Osteoblast (primary cell): ENCODE results near the gene GABPB1. TPM values are rescaled to one million over a fixed set of nuclear protein-coding genes. Genes with fewer than 3 reads are reported as not detected.

Source experiments
- DNase-seq: peaks from one replicate; pipeline ENCODE4 v3.0.0; 2011; ENCODE audit warnings: low spot score, mixed read lengths; ENCODE audit not compliant: insufficient read length; ENCODE audit errors: missing footprints
- H2AFZ ChIP-seq: 2 replicates; pipeline ENCODE4 v1.6.0; 2011; ENCODE audit warnings: mild to moderate bottlenecking, low read length
- H3K27ac ChIP-seq: 2 replicates; pipeline ENCODE4 v1.5.1; 2011; ENCODE audit warnings: mild to moderate bottlenecking, low read depth, low read length, moderate library complexity
- H3K27me3 ChIP-seq: 2 replicates; pipeline ENCODE4 v1.6.0; 2012; ENCODE audit warnings: mild to moderate bottlenecking, control low read depth, inconsistent platforms, low read length, moderate library complexity; ENCODE audit not compliant: insufficient read depth
- H3K36me3 ChIP-seq: 2 replicates; pipeline ENCODE4 v1.5.1; 2011; ENCODE audit warnings: mild to moderate bottlenecking, low read length, control low read depth, moderate library complexity; ENCODE audit not compliant: insufficient read depth
- H3K4me1 ChIP-seq: 2 replicates; pipeline ENCODE4 v1.5.1; 2011; ENCODE audit warnings: mild to moderate bottlenecking, low read length, control low read depth, moderate library complexity; ENCODE audit not compliant: insufficient read depth
- H3K4me2 ChIP-seq: 2 replicates; pipeline ENCODE4 v1.6.0; 2011; ENCODE audit warnings: mild to moderate bottlenecking, low read length; ENCODE audit not compliant: insufficient read depth
- H3K4me3 ChIP-seq: fragments of 200-600 bp; sonication (generic); 3 replicates; pipeline ENCODE4 v1.5.1; 2012; ENCODE audit warnings: mild to moderate bottlenecking, low read length, inconsistent platforms; ENCODE audit not compliant: insufficient read depth
- H3K79me2 ChIP-seq: 2 replicates; pipeline ENCODE4 v1.6.0; 2012; ENCODE audit warnings: mild to moderate bottlenecking, low read length, control low read depth, inconsistent platforms; ENCODE audit not compliant: insufficient read depth
- H3K9me3 ChIP-seq: 2 replicates; pipeline ENCODE4 v1.5.1; 2011; ENCODE audit warnings: low read depth, low read length, control low read depth
- H4K20me1 ChIP-seq: 2 replicates; pipeline ENCODE4 v1.6.0; 2012; ENCODE audit warnings: mild to moderate bottlenecking, low read length, control low read depth; ENCODE audit not compliant: insufficient read depth
- CTCF ChIP-seq: IDR thresholded peaks from 2 replicates; pipeline ENCODE4 v1.5.1; 2011; ENCODE audit warnings: mild to moderate bottlenecking, low read depth, low read length, moderate library complexity; ENCODE audit errors: extremely low read depth
- total RNA-seq: library from RNA; depleted of rRNA; stranded (reverse); fragments of >200 nt; gene quantifications from 2 replicates; pipeline ENCODE4 v1.2.3, GENCODE V29; 2012

GABPB1 gene
- total RNA-seq, 1 donor = 44.9 TPM

DNA sequence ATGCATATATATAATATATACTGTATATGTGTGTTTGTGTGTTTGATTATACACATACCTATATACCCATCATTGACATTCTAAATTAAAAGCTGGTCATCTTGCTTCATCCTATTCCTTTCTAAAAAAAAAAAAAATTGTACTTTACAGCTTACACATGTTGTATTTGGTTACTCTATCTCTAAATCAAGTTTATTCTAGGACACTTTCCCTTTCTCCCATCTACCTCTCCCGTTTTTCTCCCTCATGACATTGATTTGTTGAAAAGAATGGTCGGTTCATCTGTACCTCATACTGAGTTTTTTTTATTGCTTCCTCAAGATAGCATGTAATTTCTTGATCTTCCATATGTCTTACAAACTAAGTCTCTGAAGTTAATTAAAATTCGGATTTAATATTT is 26.9 kb downstream of the GABPB1 start:
- no peaks in the 10 kb centered on the region for H4K20me1 ChIP-seq
- no peaks in the 10 kb centered on the region for H3K9me3 ChIP-seq
- H3K4me1 ChIP-seq = no peaks in the 10 kb centered on the region
- no peak for DNase-seq
- H3K4me3 ChIP-seq = no peak overlapping the region
- no peak overlapping the region for H3K4me2 ChIP-seq
- no peak overlapping the region for H2AFZ ChIP-seq
- TF ChIP-seq CTCF = no peak
- no peak overlapping the region for H3K27ac ChIP-seq
- no peaks in the 10 kb centered on the region for H3K27me3 ChIP-seq
- H3K79me2 ChIP-seq = peaks cover 13% of the 10 kb centered on the region
- no peaks in the 10 kb centered on the region for H3K36me3 ChIP-seq

GRCh38 chr15:50321680-50322210 is 33.3 kb downstream of the GABPB1 start:
- Histone ChIP-seq H3K4me3 (no peak overlapping the region), H3K9me3 (no peaks in the 10 kb centered on the region), H3K36me3 (no peaks in the 10 kb centered on the region), H3K79me2 (peaks cover 11% of the 10 kb centered on the region), H3K4me2 (no peak overlapping the region), H2AFZ (no peak overlapping the region), H3K27me3 (no peaks in the 10 kb centered on the region), H3K4me1 (no peaks in the 10 kb centered on the region), H3K27ac (no peak overlapping the region), H4K20me1 (no peaks in the 10 kb centered on the region)
- DNase-seq = peak; percentile 46
- TF ChIP-seq CTCF = no peak

DNA sequence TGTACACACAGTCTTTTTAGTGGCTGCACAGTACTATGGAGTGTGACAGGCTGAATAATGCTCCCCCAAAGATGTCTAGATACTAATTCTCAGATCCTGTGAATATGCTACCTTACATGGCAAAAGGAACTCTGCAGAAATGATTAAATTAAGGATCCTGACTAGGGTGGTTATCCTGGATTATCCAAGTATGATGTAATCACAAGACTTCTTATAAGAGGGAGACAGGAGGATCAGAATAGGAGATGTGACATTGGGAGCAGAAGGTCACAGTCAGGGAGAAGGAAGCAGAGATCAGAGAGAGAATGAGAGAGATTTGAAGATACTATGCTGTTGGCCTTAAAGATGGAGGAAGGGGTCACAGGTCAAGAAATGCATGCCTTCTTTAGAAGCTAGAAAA is 34.5 kb downstream of the GABPB1 start:
- Histone ChIP-seq H3K4me2 (no peak overlapping the region), H3K4me3 (no peak overlapping the region), H3K4me1 (peaks cover 3% of the 10 kb centered on the region), H3K27ac (no peak overlapping the region), H4K20me1 (no peaks in the 10 kb centered on the region), H3K79me2 (peaks cover 11% of the 10 kb centered on the region), H2AFZ (no peak overlapping the region), H3K36me3 (no peaks in the 10 kb centered on the region), H3K27me3 (no peaks in the 10 kb centered on the region), H3K9me3 (no peaks in the 10 kb centered on the region)
- no peak for DNase-seq
- TF ChIP-seq CTCF = no peak

DNA sequence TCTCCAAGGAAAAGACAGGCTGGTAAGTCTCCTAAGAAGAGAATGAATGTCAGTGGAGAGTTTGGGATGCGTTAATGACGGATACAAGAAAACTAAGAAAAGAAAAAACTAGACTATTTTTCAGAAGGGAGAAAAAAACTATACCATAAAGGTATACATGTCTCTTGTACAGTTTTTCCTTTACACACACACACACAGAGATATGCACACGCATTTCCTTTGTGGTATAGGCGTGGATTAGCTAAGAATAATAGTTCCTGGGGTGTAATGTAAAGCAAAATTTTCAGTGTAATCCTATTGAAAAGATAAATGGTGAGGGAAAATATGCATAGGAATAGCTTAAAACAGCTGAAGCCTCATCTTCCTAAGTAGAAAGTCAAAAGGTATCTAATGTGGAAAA is 36.3 kb downstream of the GABPB1 start:
- Histone ChIP-seq H4K20me1 (no peaks in the 10 kb centered on the region), H3K4me2 (peak overlapping the region; percentile 76), H2AFZ (peak overlapping the region; percentile 70), H3K36me3 (no peaks in the 10 kb centered on the region), H3K4me3 (peak overlapping the region; percentile 28), H3K79me2 (peaks cover 19% of the 10 kb centered on the region), H3K27ac (peak overlapping the region; percentile 10), H3K4me1 (peaks cover 3% of the 10 kb centered on the region), H3K9me3 (no peaks in the 10 kb centered on the region), H3K27me3 (no peaks in the 10 kb centered on the region)
- DNase-seq = no peak
- TF ChIP-seq CTCF = no peak
